Keratinocyte (primary cell): ENCODE data around the gene RBM44. TPM values are rescaled to one million over a fixed set of nuclear protein-coding genes. Genes with fewer than 3 reads are reported as not detected.

Experiments
- DNase-seq: peaks from one replicate; pipeline ENCODE4 v3.0.0-alpha.2; 2011; ENCODE audit warnings: low read depth, missing footprints, low spot score
- FAIRE-seq: peaks from 2 replicates; lab custom pipeline; 2011; peaks lifted over from hg19 to GRCh38; lab: Jason Lieb, UNC
- H2AFZ ChIP-seq: 2 replicates; pipeline ENCODE4 v1.6.0; 2012; ENCODE audit warnings: low read length, control low read depth, inconsistent platforms; ENCODE audit not compliant: control insufficient read depth
- H3K27ac ChIP-seq: 2 replicates; pipeline ENCODE4 v1.5.1; 2011; ENCODE audit warnings: low read length; ENCODE audit not compliant: control insufficient read depth, insufficient read depth
- H3K27me3 ChIP-seq: 3 replicates; pipeline ENCODE4 v1.6.0; 2011; ENCODE audit warnings: low read length; ENCODE audit not compliant: control insufficient read depth, insufficient read depth; ENCODE audit errors: extremely low read depth
- H3K36me3 ChIP-seq, 2 experiments: 2 replicates in 1 of 2; 3 replicates in 1 of 2; pipeline ENCODE4 v1.5.1; 2011; ENCODE audit warnings: low read length in 2 of 2, mild to moderate bottlenecking in 1 of 2; ENCODE audit not compliant: control insufficient read depth in 2 of 2, insufficient read depth in 2 of 2; ENCODE audit errors: extremely low read depth in 1 of 2
- H3K4me1 ChIP-seq: 3 replicates; pipeline ENCODE4 v1.5.1; 2011; ENCODE audit warnings: low read length; ENCODE audit not compliant: control insufficient read depth, insufficient read depth; ENCODE audit errors: extremely low read depth
- H3K4me2 ChIP-seq: 3 replicates; pipeline ENCODE4 v1.6.0; 2011; ENCODE audit warnings: low read depth, low read length; ENCODE audit not compliant: control insufficient read depth, insufficient read depth; ENCODE audit errors: extremely low read depth
- H3K4me3 ChIP-seq, 3 experiments: fragments of 200-600 bp in 1 of 3; sonication (generic) in 1 of 3; 2 replicates in 2 of 3; 3 replicates in 1 of 3; pipeline ENCODE4 v1.5.1; 2011 to 2016; ENCODE audit warnings: low read length in 3 of 3, mild to moderate bottlenecking in 3 of 3, control low read depth in 2 of 3, inconsistent platforms in 1 of 3, low read depth in 1 of 3, mixed read lengths in 1 of 3, mixed run types in 1 of 3, moderate library complexity in 1 of 3; ENCODE audit not compliant: control insufficient read depth in 2 of 3, insufficient read depth in 2 of 3; ENCODE audit errors: extremely low read depth in 1 of 3
- H3K79me2 ChIP-seq: 2 replicates; pipeline ENCODE4 v1.6.0; 2012; ENCODE audit warnings: low read length; ENCODE audit not compliant: control insufficient read depth, insufficient read depth
- H3K9ac ChIP-seq: 3 replicates; pipeline ENCODE4 v1.6.0; 2011; ENCODE audit warnings: low read length; ENCODE audit not compliant: control insufficient read depth, insufficient read depth; ENCODE audit errors: extremely low read depth
- H3K9me1 ChIP-seq: 3 replicates; pipeline ENCODE4 v1.6.0; 2011; ENCODE audit warnings: low read length; ENCODE audit not compliant: control insufficient read depth, insufficient read depth; ENCODE audit errors: extremely low read depth
- H3K9me3 ChIP-seq: 2 replicates; pipeline ENCODE4 v1.5.1; 2012; ENCODE audit warnings: low read depth, low read length; ENCODE audit not compliant: control insufficient read depth
- H4K20me1 ChIP-seq: 3 replicates; pipeline ENCODE4 v1.6.0; 2011; ENCODE audit warnings: low read length; ENCODE audit not compliant: control insufficient read depth, insufficient read depth; ENCODE audit errors: extremely low read depth
- EZH2 ChIP-seq: IDR thresholded peaks from one replicate; pipeline ENCODE4 v1.6.1; 2012; ENCODE audit warnings: inconsistent platforms, mild to moderate bottlenecking, low read length, moderate library complexity
- dilution Hi-C: fragments of 300-500 bp; cut with MboI; formaldehyde crosslinking; loops from one replicate; pipeline ENCODE4 v1.7.0; 2020; ENCODE audit warnings: low sequenced_read_pairs; ENCODE audit not compliant: extremely low pct_ligation_motif_present
- polyA plus RNA-seq, 5 experiments: library from polyadenylated mRNA; depleted of rRNA in 3 of 5; stranded (reverse) in 3 of 5; stranded (forward) in 1 of 5; unstranded in 1 of 5; fragments of >200 nt; gene quantifications; 1 replicate in 1 of 5; 2 replicates in 3 of 5; 3 replicates in 1 of 5; pipeline versions ENCODE4 v1.2.1 to v1.2.3, GENCODE V29; 2011 to 2012; ENCODE audit warnings: missing spikeins in 2 of 5, low read depth in 1 of 5, low replicate concordance in 1 of 5
- TF ChIP-seq, protein P1 (sequence below), 3 experiments: IDR thresholded peaks in 1 of 3; conservative IDR thresholded peaks in 1 of 3; optimal IDR thresholded peaks in 1 of 3; 2 replicates in 2 of 3; 3 replicates in 1 of 3; pipeline versions ENCODE3 to v1.5.1; 2011; ENCODE audit warnings: low read length in 3 of 3, mild to moderate bottlenecking in 3 of 3, moderate library complexity in 2 of 3, control low read depth in 1 of 3, inconsistent platforms in 1 of 3; ENCODE audit not compliant: insufficient read depth in 2 of 3; ENCODE audit errors: extremely low read depth in 1 of 3

The RBM44 gene
- polyA plus RNA-seq, 1 donor (not counting 4 experiments of a cell fraction or from before 2014, with no cell fraction given), result 0.14 TPM

DNA sequence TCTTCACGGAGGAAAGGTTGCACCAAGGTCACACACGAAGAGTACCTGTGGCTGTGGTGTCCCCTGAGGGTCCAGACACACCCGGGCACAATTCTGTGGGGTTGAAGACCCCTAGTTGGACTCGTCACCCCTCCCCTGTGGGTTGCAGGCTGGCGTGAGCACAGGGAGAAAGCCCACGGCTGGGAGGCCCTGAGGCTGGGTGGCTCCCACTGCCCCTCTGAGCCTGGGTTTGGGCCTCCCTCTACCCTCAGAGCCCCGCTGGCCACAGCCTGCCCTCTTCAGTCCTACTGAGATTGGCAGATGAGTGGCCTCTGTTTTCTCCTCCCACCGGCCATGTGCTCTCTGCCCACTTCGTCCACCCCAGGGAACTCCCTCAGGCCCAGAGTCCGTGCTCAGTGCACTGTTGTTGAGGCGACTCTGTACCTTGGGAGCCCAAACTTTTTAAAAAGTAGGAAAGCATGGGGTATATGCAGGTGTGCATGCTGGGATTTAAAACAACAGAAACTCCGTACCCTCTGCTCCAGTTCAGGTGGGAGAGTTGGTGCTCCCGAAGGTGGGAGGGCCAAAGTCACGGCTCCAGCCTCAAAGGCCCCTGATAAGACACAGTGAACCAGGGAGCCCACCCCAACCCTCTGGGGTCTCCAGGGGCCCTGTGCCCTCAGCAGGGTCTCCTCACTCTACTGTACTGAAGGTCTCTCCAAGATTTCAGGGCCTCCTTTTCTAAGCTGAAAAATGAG is 79.9 kb downstream of the RBM44 start:
- Histone ChIP-seq H4K20me1 (no peaks in the 10 kb centered on the region), H3K79me2 (no peaks in the 10 kb centered on the region), H3K9me3 (no peaks in the 10 kb centered on the region), H3K9ac (no peak overlapping the region), H3K4me3 (peak overlapping the region in 1 of 3 experiments; percentile 18), H3K4me1 (peaks cover 28% of the 10 kb centered on the region), H3K9me1 (peaks cover 4% of the 10 kb centered on the region), H3K36me3 (no peaks in the 10 kb centered on the region), H2AFZ (peak overlapping the region; percentile 49), H3K27me3 (no peaks in the 10 kb centered on the region), H3K4me2 (peak overlapping the region; percentile 51), H3K27ac (peak overlapping the region; percentile 40)
- no peak for TF ChIP-seq EZH2
- TF ChIP-seq, protein P1, sequence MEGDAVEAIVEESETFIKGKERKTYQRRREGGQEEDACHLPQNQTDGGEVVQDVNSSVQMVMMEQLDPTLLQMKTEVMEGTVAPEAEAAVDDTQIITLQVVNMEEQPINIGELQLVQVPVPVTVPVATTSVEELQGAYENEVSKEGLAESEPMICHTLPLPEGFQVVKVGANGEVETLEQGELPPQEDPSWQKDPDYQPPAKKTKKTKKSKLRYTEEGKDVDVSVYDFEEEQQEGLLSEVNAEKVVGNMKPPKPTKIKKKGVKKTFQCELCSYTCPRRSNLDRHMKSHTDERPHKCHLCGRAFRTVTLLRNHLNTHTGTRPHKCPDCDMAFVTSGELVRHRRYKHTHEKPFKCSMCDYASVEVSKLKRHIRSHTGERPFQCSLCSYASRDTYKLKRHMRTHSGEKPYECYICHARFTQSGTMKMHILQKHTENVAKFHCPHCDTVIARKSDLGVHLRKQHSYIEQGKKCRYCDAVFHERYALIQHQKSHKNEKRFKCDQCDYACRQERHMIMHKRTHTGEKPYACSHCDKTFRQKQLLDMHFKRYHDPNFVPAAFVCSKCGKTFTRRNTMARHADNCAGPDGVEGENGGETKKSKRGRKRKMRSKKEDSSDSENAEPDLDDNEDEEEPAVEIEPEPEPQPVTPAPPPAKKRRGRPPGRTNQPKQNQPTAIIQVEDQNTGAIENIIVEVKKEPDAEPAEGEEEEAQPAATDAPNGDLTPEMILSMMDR (optimal IDR thresholded peaks at IDR 0.05 in 1 of 3, IDR thresholded peaks at IDR 0.05 in 1 of 3, conservative IDR thresholded peaks at IDR 0.05 in 1 of 3; ENCODE audit: extremely low read depth in 1 of 3, insufficient read depth in 2 of 3, low read length in 3 of 3), result no peak
- FAIRE-seq (no peak), DNase-seq (no peak)
- dilution Hi-C loops, result no loop called here

DNA sequence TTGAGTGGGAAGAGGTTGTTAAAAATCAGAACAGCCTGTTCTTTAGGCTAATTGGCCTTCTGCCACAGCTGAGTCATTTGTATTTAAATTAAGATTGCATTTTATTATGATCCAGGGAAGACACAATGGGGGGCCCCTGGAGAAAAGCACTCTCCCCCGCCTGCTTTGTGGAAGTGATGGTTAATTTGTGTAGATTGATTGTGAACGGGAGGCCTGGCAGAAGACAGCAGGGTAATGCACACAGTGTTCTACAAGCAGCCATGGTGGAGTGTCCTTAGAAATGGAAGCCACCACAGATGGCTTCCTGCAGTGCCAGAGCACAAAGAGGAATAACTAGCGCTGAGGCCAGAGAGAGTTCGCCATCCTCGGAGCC is 80.5 kb downstream of the RBM44 start:
- H3K27me3 ChIP-seq, result no peaks in the 10 kb centered on the region
- peak overlapping the region; percentile 40 for H3K27ac ChIP-seq
- no peaks in the 10 kb centered on the region for H3K36me3 ChIP-seq
- H2AFZ ChIP-seq, result peak overlapping the region; percentile 49
- DNase-seq (no peak), FAIRE-seq (no peak)
- TF ChIP-seq, protein P1 (optimal IDR thresholded peaks at IDR 0.05 in 1 of 3, IDR thresholded peaks at IDR 0.05 in 1 of 3, conservative IDR thresholded peaks at IDR 0.05 in 1 of 3; ENCODE audit: extremely low read depth in 1 of 3, insufficient read depth in 2 of 3, low read length in 3 of 3), result no peak
- no peak for TF ChIP-seq EZH2
- H3K4me1 ChIP-seq, result peaks cover 23% of the 10 kb centered on the region
- peak overlapping the region; percentile 51 for H3K4me2 ChIP-seq
- no peaks in the 10 kb centered on the region for H4K20me1 ChIP-seq
- H3K79me2 ChIP-seq, result no peaks in the 10 kb centered on the region
- H3K9me1 ChIP-seq, result peaks cover 4% of the 10 kb centered on the region
- H3K4me3 ChIP-seq, result peak overlapping the region in 1 of 3 experiments; percentile 18
- H3K9me3 ChIP-seq, result no peaks in the 10 kb centered on the region
- dilution Hi-C loops, result no loop called here
- no peak overlapping the region for H3K9ac ChIP-seq
